Sigmoid colon (tissue), 4 donors: Measurements from ENCODE around the gene JMJD1C.

Experiments
- EP300 ChIP-seq, 4 donors: sonication (generic); formaldehyde crosslinking; IDR thresholded peaks; one replicate each; pipeline ENCODE4 v1.6.1; 2017; ENCODE audit warnings: antibody characterized with exemption in 4 of 4
- POLR2A ChIP-seq, 2 donors: fragments of 450-650 bp; IDR thresholded peaks; one replicate each; pipeline ENCODE4 v1.6.1; 2016; ENCODE audit warnings: antibody characterized with exemption in 2 of 2, mild to moderate bottlenecking in 2 of 2, moderate library complexity in 2 of 2

DNA sequence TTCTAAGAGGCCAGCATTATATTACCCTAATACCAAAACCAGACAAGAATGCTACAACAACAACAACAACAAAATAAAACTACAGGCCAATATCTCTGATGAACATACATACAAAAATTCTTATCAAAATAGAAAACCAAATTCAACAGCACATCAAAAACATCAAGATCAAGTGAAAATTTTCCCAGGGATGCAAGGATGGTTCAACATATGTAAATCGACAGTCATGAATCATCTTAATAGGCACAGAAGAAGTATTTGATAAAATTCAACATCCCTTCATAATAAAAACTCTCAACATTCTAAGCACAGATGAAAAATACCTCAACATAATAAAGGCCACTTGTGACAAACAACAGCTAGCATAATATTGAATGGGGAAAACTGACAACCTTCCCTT is 75.3 kb downstream of the JMJD1C start:
- no peak for TF ChIP-seq POLR2A (IDR thresholded peaks at IDR 0.05)
- no peak for TF ChIP-seq EP300 (IDR thresholded peaks at IDR 0.05)
